Breast epithelium (tissue), 3 donors: ENCODE results near the gene LAMC1.

Source experiments
- CTCF ChIP-seq, 3 donors: fragments of 450-650 bp; IDR thresholded peaks; one replicate each; pipeline ENCODE4 v1.5.1; 2016 to 2017; ENCODE audit warnings: antibody characterized with exemption in 3 of 3, mild to moderate bottlenecking in 3 of 3, moderate library complexity in 3 of 3
- POLR2A ChIP-seq: fragments of 450-650 bp; IDR thresholded peaks from one replicate; pipeline ENCODE4 v1.6.1; 2016; ENCODE audit warnings: antibody characterized with exemption, mild to moderate bottlenecking, moderate library complexity
- POLR2AphosphoS5 ChIP-seq, 3 donors: sonication (generic); formaldehyde crosslinking; IDR thresholded peaks; one replicate each; pipeline ENCODE4 v1.6.1; 2017; ENCODE audit warnings: antibody characterized with exemption in 3 of 3

GRCh38 chr1:182977480-182977879 is 45.7 kb upstream of the LAMC1 start:
- TF ChIP-seq POLR2A: no peak
- TF ChIP-seq CTCF (IDR thresholded peaks at IDR 0.05): no peak
- no peak for TF ChIP-seq POLR2AphosphoS5 (IDR thresholded peaks at IDR 0.05)
